HG03460 (cell line): ENCODE data around the gene NRXN3.

Experiments used
- ATAC-seq: cut with Tn5 transposase; IDR thresholded peaks from one replicate; pipeline ENCODE4 v1.9.1; 2021; ENCODE audit not compliant: unreplicated experiment

Gene NRXN3

GRCh38 chr14:79587875-79588274 lies 1417.7 kb downstream of the NRXN3 start:
- ATAC-seq = no peak

- ATAC-seq = no peak
Observed at GRCh38 chr14:79588398-79588797, 1418.2 kb downstream of the NRXN3 start.

GRCh38 chr14:79596551-79596950 lies 1426.4 kb downstream of the NRXN3 start:
- ATAC-seq = no peak

- ATAC-seq = no peak
Observed at GRCh38 chr14:79597566-79597965, 1427.4 kb downstream of the NRXN3 start.

GRCh38 chr14:79598339-79598738 lies 1428.2 kb downstream of the NRXN3 start:
- no peak for ATAC-seq

- no peak for ATAC-seq
Observed at GRCh38 chr14:79599239-79599638, 1429.1 kb downstream of the NRXN3 start.

GRCh38 chr14:79600406-79600805 lies 1430.2 kb downstream of the NRXN3 start:
- no peak for ATAC-seq

- ATAC-seq = no peak
Observed at GRCh38 chr14:79601579-79601978, 1431.4 kb downstream of the NRXN3 start.

- no peak for ATAC-seq
Observed at GRCh38 chr14:79602045-79602444, 1431.9 kb downstream of the NRXN3 start.

GRCh38 chr14:79602742-79603141 lies 1432.6 kb downstream of the NRXN3 start:
- no peak for ATAC-seq

- ATAC-seq = no peak
Observed at GRCh38 chr14:79605849-79606248, 1435.7 kb downstream of the NRXN3 start.

- no peak for ATAC-seq
Observed at GRCh38 chr14:79608446-79608845, 1438.3 kb downstream of the NRXN3 start.

GRCh38 chr14:79613625-79614024 lies 1443.5 kb downstream of the NRXN3 start:
- no peak for ATAC-seq

- ATAC-seq = no peak
Observed at GRCh38 chr14:79614448-79614847, 1444.3 kb downstream of the NRXN3 start.

GRCh38 chr14:79627058-79627457 lies 1456.9 kb downstream of the NRXN3 start:
- ATAC-seq = no peak

- no peak for ATAC-seq
Observed at GRCh38 chr14:79629411-79630287, 1459.5 kb downstream of the NRXN3 start.

GRCh38 chr14:79630288-79630960 lies 1460.3 kb downstream of the NRXN3 start:
- ATAC-seq = no peak

GRCh38 chr14:79631276-79631675 lies 1461.1 kb downstream of the NRXN3 start:
- ATAC-seq = no peak

GRCh38 chr14:79638672-79639266 lies 1468.6 kb downstream of the NRXN3 start:
- ATAC-seq = no peak

- ATAC-seq = no peak
Observed at GRCh38 chr14:79639613-79640012, 1469.4 kb downstream of the NRXN3 start.

- no peak for ATAC-seq
Observed at GRCh38 chr14:79641371-79641770, 1471.2 kb downstream of the NRXN3 start.

GRCh38 chr14:79643132-79643531 lies 1473.0 kb downstream of the NRXN3 start:
- no peak for ATAC-seq
